Caco-2 (cell line): ENCODE results near the gene HES4. TPM values are rescaled to one million over a fixed set of nuclear protein-coding genes. Genes with fewer than 3 reads are reported as not detected.

Source experiments
- BruUV-seq: library from RNA; stranded (reverse); fragments of 400-500 nt; replicated peaks from 2 replicates; lab custom pipeline; 2021; lab: Mats Ljungman, UMichigan
- CTCF ChIA-PET: fragments of 300-600 bp; sonication (Branson Sonifier 250); formaldehyde crosslinking; loops from one replicate; lab custom pipeline; 2022; ENCODE audit warnings: antibody characterized with exemption; lab: Charles Lee
- POLR2A ChIA-PET: fragments of 300-600 bp; sonication (Branson Sonifier 250); formaldehyde crosslinking; loops from one replicate; lab custom pipeline; 2022; ENCODE audit warnings: antibody characterized with exemption; lab: Charles Lee
- DNase-seq, 2 experiments: peaks; one replicate each; pipeline versions ENCODE4 v3.0.0 to v3.0.0-alpha.2; 2020 to 2022
- H3K27me3 ChIP-seq: replicated peaks from 2 replicates; pipeline ENCODE4 v1.6.0; 2011; ENCODE audit warnings: low read length; ENCODE audit not compliant: control insufficient read depth, insufficient read depth
- H3K36me3 ChIP-seq: 2 replicates; pipeline ENCODE4 v1.5.1; 2011; ENCODE audit warnings: low read length; ENCODE audit not compliant: control insufficient read depth, insufficient read depth
- H3K4me1 ChIP-seq: fragments of 250-450 bp; sonication (Bioruptor Pico); 2 replicates; pipeline ENCODE4 v1.5.1; 2020; ENCODE audit warnings: mild to moderate bottlenecking
- H3K4me3 ChIP-seq: 2 replicates; pipeline ENCODE4 v1.5.1; 2011; ENCODE audit warnings: low read depth, mild to moderate bottlenecking, control low read depth, low read length
- H3K9me3 ChIP-seq: fragments of 250-450 bp; sonication (Bioruptor Pico); 2 replicates; pipeline ENCODE4 v1.5.1; 2020; ENCODE audit warnings: mild to moderate bottlenecking, moderate library complexity
- H3K27ac Mint-ChIP-seq: one replicate; pipeline ENCODE4 v1.8.0; 2022; ENCODE audit warnings: mixed read lengths; ENCODE audit not compliant: unreplicated experiment
- H3K27me3 Mint-ChIP-seq: one replicate; pipeline ENCODE4 v1.8.0; 2022; ENCODE audit warnings: mixed read lengths; ENCODE audit not compliant: insufficient read depth, unreplicated experiment
- H3K36me3 Mint-ChIP-seq: one replicate; pipeline ENCODE4 v1.8.0; 2022; ENCODE audit warnings: mild to moderate bottlenecking, mixed read lengths; ENCODE audit not compliant: insufficient read depth, unreplicated experiment
- H3K4me1 Mint-ChIP-seq: one replicate; pipeline ENCODE4 v1.8.0; 2022; ENCODE audit warnings: low read depth, mixed read lengths; ENCODE audit not compliant: unreplicated experiment
- H3K4me3 Mint-ChIP-seq: one replicate; pipeline ENCODE4 v1.8.0; 2022; ENCODE audit warnings: mild to moderate bottlenecking, moderate library complexity, mixed read lengths; ENCODE audit not compliant: unreplicated experiment
- H3K9me3 Mint-ChIP-seq: one replicate; pipeline ENCODE4 v1.8.0; 2022; ENCODE audit warnings: mixed read lengths; ENCODE audit not compliant: unreplicated experiment
- intact Hi-C: fragments of 100-400 bp; cut with micrococcal nuclease; formaldehyde crosslinking; loops from one replicate; pipeline ENCODE4 v1.10.0; 2022; ENCODE audit not compliant: unreplicated experiment
- total RNA-seq: library from RNA; stranded (reverse); gene quantifications from 2 replicates; pipeline ENCODE4 v1.2.3, GENCODE V29; 2022
- TF ChIP-seq, protein P1 (sequence below), 2 experiments: fragments of 200-600 bp in 1 of 2; IDR thresholded peaks; 1 replicate in 1 of 2; 2 replicates in 1 of 2; pipeline versions ENCODE4 v1.5.1 to v1.8.0; 2011 to 2022; ENCODE audit warnings: antibody characterized with exemption in 1 of 2, control low read depth in 1 of 2, inconsistent platforms in 1 of 2, low read depth in 1 of 2, low read length in 1 of 2, mild to moderate bottlenecking in 1 of 2, moderate library complexity in 1 of 2; ENCODE audit not compliant: insufficient read depth in 1 of 2, severe bottlenecking in 1 of 2, unreplicated experiment in 1 of 2

HES4 gene
- total RNA-seq, 1 experiment from 2014 or later = 53.8 TPM

DNA sequence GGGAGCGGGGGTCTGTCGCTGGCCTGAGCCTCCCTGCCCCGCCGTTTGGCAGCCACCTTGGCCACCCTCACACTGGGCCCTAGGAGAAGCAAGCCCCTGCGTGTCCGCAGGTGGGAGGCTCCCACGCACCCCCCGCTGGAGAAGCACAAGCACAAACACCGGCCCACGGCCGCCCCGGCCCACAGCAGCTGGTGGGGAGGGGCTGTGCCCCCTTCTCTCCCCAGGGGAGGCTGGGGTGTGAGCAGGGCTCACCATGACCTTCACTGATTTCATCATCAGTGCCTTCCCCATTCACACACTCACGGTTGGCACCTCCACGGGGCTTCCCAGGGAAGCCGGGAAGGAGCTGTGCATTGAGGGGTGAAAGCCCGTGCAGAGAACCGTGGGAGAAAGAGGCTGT, 27.9 kb upstream of the HES4 start:
- peaks cover 3% of the 10 kb centered on the region; the same call in 1 of the 2 replicates for H3K36me3 ChIP-seq
- no peak for DNase-seq
- Mint-ChIP-seq H3K27me3 (no peaks in the 10 kb centered on the region), H3K27ac (no peak overlapping the region), H3K9me3 (no peaks in the 10 kb centered on the region), H3K36me3 (peaks cover 40% of the 10 kb centered on the region), H3K4me3 (no peak overlapping the region), H3K4me1 (peaks cover 13% of the 10 kb centered on the region)
- no peaks in the 10 kb centered on the region for H3K27me3 ChIP-seq
- H3K4me1 ChIP-seq = peaks cover 26% of the 10 kb centered on the region
- intact Hi-C loops = no loop called here
- POLR2A ChIA-PET = no interaction called here
- no TSS peak for BruUV-seq
- H3K9me3 ChIP-seq = no peaks in the 10 kb centered on the region
- TF ChIP-seq, protein P1, sequence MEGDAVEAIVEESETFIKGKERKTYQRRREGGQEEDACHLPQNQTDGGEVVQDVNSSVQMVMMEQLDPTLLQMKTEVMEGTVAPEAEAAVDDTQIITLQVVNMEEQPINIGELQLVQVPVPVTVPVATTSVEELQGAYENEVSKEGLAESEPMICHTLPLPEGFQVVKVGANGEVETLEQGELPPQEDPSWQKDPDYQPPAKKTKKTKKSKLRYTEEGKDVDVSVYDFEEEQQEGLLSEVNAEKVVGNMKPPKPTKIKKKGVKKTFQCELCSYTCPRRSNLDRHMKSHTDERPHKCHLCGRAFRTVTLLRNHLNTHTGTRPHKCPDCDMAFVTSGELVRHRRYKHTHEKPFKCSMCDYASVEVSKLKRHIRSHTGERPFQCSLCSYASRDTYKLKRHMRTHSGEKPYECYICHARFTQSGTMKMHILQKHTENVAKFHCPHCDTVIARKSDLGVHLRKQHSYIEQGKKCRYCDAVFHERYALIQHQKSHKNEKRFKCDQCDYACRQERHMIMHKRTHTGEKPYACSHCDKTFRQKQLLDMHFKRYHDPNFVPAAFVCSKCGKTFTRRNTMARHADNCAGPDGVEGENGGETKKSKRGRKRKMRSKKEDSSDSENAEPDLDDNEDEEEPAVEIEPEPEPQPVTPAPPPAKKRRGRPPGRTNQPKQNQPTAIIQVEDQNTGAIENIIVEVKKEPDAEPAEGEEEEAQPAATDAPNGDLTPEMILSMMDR (IDR thresholded peaks at IDR 0.05; ENCODE audit: insufficient read depth in 1 of 2, low read depth in 1 of 2, low read length in 1 of 2, severe bottlenecking in 1 of 2, unreplicated experiment in 1 of 2) = no peak
- CTCF ChIA-PET = no interaction called here
- no peak overlapping the region for H3K4me3 ChIP-seq

DNA sequence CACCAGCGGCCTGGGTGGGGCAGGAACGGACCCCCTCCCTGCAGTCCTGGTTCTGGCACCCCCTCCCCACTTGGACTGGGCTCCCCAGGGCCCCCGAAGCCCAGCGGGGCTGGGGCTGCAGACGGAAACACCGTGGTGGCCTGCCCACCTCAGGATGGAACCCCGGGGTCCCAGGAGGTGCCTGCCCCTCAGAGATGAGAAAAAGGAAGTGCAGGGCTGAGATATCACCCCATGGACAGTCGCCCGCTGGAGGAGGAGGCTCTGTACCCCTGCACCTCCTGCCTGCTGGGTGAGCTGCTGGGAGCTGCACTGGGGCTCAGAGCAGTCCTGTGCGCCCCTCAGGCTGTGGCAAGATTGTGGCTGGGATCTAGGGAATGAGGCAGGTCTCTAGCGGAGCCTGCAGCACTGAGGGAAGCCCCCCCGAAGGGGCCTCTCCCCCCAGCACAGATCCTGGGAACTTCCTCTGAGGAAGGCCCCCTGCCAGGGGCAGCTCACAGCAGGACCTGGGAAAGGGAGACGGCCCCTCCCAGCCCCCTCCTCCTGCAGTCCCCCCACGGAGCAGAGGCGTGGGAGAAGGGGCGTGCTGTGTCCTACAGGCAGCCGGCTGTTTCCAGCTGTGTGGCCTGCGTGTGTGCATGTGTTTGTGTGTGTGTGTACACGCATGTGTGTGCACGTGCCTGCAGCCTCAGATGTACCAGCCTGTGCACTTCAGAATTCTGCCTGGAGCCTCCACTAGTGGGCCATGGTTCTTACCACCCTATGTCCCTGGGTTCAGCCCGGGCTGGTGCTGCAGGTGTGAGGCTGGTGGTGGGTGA, 26.9 kb upstream of the HES4 start:
- BruUV-seq = no TSS peak
- ChIA-PET CTCF (no interaction called here), POLR2A (no interaction called here)
- Mint-ChIP-seq H3K4me3 (no peak overlapping the region), H3K9me3 (no peaks in the 10 kb centered on the region), H3K4me1 (peaks cover 13% of the 10 kb centered on the region), H3K27ac (no peak overlapping the region), H3K27me3 (no peaks in the 10 kb centered on the region), H3K36me3 (peaks cover 35% of the 10 kb centered on the region)
- Histone ChIP-seq H3K27me3 (no peaks in the 10 kb centered on the region), H3K36me3 (peaks cover 3% of the 10 kb centered on the region; the same call in 1 of the 2 replicates), H3K9me3 (no peaks in the 10 kb centered on the region), H3K4me3 (no peak overlapping the region), H3K4me1 (peaks cover 33% of the 10 kb centered on the region)
- intact Hi-C loops = no loop called here
- TF ChIP-seq, protein P1 (IDR thresholded peaks at IDR 0.05; ENCODE audit: insufficient read depth in 1 of 2, low read depth in 1 of 2, low read length in 1 of 2, severe bottlenecking in 1 of 2, unreplicated experiment in 1 of 2) = no peak
- no peak for DNase-seq

DNA sequence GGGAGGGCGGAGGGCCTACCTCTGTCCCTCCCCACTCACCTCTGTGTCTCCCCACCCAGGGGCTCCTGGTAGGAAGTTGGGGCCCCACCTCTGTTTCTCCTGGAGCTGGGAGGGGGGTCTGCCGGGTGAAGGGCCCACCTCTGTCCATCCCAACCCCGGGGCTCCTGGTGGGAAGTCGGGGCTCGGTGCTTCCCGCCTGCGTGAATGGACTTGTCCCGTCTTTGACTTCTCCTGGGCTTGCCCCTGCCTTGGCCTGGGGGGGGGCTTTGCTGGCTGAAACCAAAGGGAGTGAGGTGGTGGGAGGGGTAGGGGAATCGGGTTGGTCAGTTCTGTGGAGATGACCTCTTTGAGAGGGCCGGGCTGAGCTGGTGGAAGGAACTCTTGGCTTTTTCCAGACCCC, 25.8 kb upstream of the HES4 start:
- Histone ChIP-seq H3K4me1 (peaks cover 41% of the 10 kb centered on the region), H3K27me3 (no peaks in the 10 kb centered on the region), H3K4me3 (no peak overlapping the region), H3K9me3 (no peaks in the 10 kb centered on the region), H3K36me3 (peaks cover 3% of the 10 kb centered on the region; the same call in 1 of the 2 replicates)
- peaks cover 13% of the 10 kb centered on the region for H3K4me1 Mint-ChIP-seq
- H3K4me3 Mint-ChIP-seq = no peak overlapping the region
- ChIA-PET POLR2A (interaction anchor here (0.6 kb wide), 1 partner anchor 41 kb away, joined by 8 read pairs; no protein-coding TSS in a partner anchor), CTCF (no interaction called here)
- intact Hi-C loops = no loop called here
- no TSS peak for BruUV-seq
- H3K27ac Mint-ChIP-seq = peak overlapping the region; percentile 59
- H3K36me3 Mint-ChIP-seq = peaks cover 41% of the 10 kb centered on the region
- no peak for DNase-seq
- no peaks in the 10 kb centered on the region for H3K27me3 Mint-ChIP-seq
- no peaks in the 10 kb centered on the region for H3K9me3 Mint-ChIP-seq
- TF ChIP-seq, protein P1 (IDR thresholded peaks at IDR 0.05; ENCODE audit: insufficient read depth in 1 of 2, low read depth in 1 of 2, low read length in 1 of 2, severe bottlenecking in 1 of 2, unreplicated experiment in 1 of 2) = no peak
